HCT116 (cell line): ENCODE results near the gene TULP4.

ENCODE experiments used
- EGR1 ChIP-seq: IDR thresholded peaks from 2 replicates; pipeline ENCODE4 v1.6.1; 2012; ENCODE audit warnings: low read depth
- POLR2A ChIP-seq: IDR thresholded peaks from 2 replicates; pipeline ENCODE4 v1.7.0; 2011; ENCODE audit warnings: borderline replicate concordance; ENCODE audit not compliant: insufficient read depth, insufficient read length; ENCODE audit errors: extremely low read depth
- SIN3A ChIP-seq: IDR thresholded peaks from 2 replicates; pipeline ENCODE4 v1.6.1; 2012; ENCODE audit warnings: low read depth
- ZNF274 ChIP-seq: fragments of 200-500 bp; sonication (Bioruptor generic); IDR thresholded peaks from 2 replicates; pipeline ENCODE4 v1.6.1; 2014; ENCODE audit warnings: mild to moderate bottlenecking, low read depth, low read length, inconsistent platforms

DNA sequence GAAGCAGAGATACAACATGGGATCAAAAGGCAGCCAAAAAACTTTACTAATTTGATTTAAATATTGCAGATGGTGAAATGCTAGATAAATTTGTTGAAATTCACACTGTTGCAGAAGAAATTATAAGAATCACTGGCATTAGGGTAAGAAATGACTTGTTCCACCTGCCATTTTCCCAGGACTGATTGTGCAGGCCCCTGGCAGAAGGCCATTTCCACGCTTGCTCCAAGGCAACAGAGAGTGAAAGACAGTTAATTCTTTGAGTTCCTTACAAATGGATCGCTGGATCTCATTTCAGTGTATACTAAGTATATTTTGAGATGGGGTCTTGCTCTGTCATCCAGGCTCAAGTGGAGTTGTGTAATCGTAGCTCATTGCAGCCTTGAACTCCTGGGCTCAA, 180.6 kb downstream of the TULP4 start:
- TF ChIP-seq ZNF274 (no peak), EGR1 (no peak), SIN3A (no peak), POLR2A (no peak)
